COR-L47 (cell line): ENCODE data around the gene ELP2.
"Not testable (repeated sequence)": the region's sequence is repeated elsewhere in the genome, so short reads cannot be mapped to it uniquely, and the experiment has no call there.

Source experiments
- DNase-seq: peaks from one replicate; lab custom pipeline; 2025; lab: John Stamatoyannopoulos, UW

Gene ELP2

GRCh38 chr18:36188916-36189315 lies 59.2 kb downstream of the ELP2 start:
- no peak for DNase-seq

GRCh38 chr18:36189486-36189885 lies 59.8 kb downstream of the ELP2 start:
- no peak for DNase-seq

GRCh38 chr18:36191286-36191685 lies 61.6 kb downstream of the ELP2 start:
- DNase-seq, result no peak

- no peak for DNase-seq
Measured at GRCh38 chr18:36191711-36192110, 62.0 kb downstream of the ELP2 start.

GRCh38 chr18:36194600-36195315 lies 65.1 kb downstream of the ELP2 start:
- no peak for DNase-seq

GRCh38 chr18:36195427-36196122 lies 65.9 kb downstream of the ELP2 start:
- no peak for DNase-seq

- no peak for DNase-seq
Measured at GRCh38 chr18:36196238-36196995, 66.7 kb downstream of the ELP2 start.

GRCh38 chr18:36197511-36198166 lies 67.9 kb downstream of the ELP2 start:
- DNase-seq, result no peak

- DNase-seq, result no peak
Measured at GRCh38 chr18:36199691-36200295, 70.1 kb downstream of the ELP2 start.

GRCh38 chr18:36200354-36200771 lies 70.7 kb downstream of the ELP2 start:
- DNase-seq, result no peak

- DNase-seq, result no peak
Measured at GRCh38 chr18:36201765-36202164, 72.1 kb downstream of the ELP2 start.

- DNase-seq, result no peak
Measured at GRCh38 chr18:36203360-36203895, 73.7 kb downstream of the ELP2 start.

GRCh38 chr18:36205166-36205565 lies 75.5 kb downstream of the ELP2 start:
- no peak for DNase-seq

- no peak for DNase-seq
Measured at GRCh38 chr18:36207303-36207702, 77.6 kb downstream of the ELP2 start.

- not testable (repeated sequence) for DNase-seq
Measured at GRCh38 chr18:36207969-36208368, 78.3 kb downstream of the ELP2 start.

GRCh38 chr18:36211612-36212065 lies 81.9 kb downstream of the ELP2 start:
- DNase-seq, result no peak

GRCh38 chr18:36212301-36213171 lies 82.8 kb downstream of the ELP2 start:
- no peak for DNase-seq

GRCh38 chr18:36214811-36215210 lies 85.1 kb downstream of the ELP2 start:
- no peak for DNase-seq

GRCh38 chr18:36215577-36215976 lies 85.9 kb downstream of the ELP2 start:
- DNase-seq, result no peak

GRCh38 chr18:36217348-36217747 lies 87.6 kb downstream of the ELP2 start:
- DNase-seq, result no peak

GRCh38 chr18:36229188-36229587 lies 99.5 kb downstream of the ELP2 start:
- no peak for DNase-seq
